Left lung (tissue), 10 donors: ENCODE measurements around the gene CEPT1. TPM values are rescaled to one million over a fixed set of nuclear protein-coding genes. Genes with fewer than 3 reads are reported as not detected.

ENCODE experiments used
- ATAC-seq: fragments of 200-7000 bp; cut with Tn5 transposase; one replicate; pipeline ENCODE4 v1.9.1; 2020; ENCODE audit warnings: moderate library complexity
- DNase-seq, 4 donors: peaks; one replicate each; pipeline ENCODE4 v3.0.0-alpha.2; 2013 to 2020
- H3K27ac ChIP-seq, 2 donors: fragments of 200-600 bp; sonication (generic) in 1 of 2; one replicate each; pipeline versions ENCODE4 v1.5.0 to v1.8.0; 2020 to 2021
- H3K27me3 ChIP-seq, 2 donors: fragments of 200-600 bp; sonication (generic) in 1 of 2; one replicate each; pipeline versions ENCODE4 v1.5.0 to v1.8.0; 2020 to 2021
- H3K36me3 ChIP-seq, 2 donors: fragments of 200-600 bp; sonication (generic) in 1 of 2; one replicate each; pipeline versions ENCODE4 v1.5.0 to v1.8.0; 2020 to 2021
- H3K4me1 ChIP-seq, 2 donors: fragments of 200-600 bp; one replicate each; pipeline ENCODE4 v1.8.0; 2021
- H3K4me3 ChIP-seq, 2 donors: fragments of 200-600 bp; sonication (generic) in 1 of 2; one replicate each; pipeline versions ENCODE4 v1.5.0 to v1.8.0; 2020 to 2021; ENCODE audit warnings: mild to moderate bottlenecking in 1 of 2
- H3K9me3 ChIP-seq, 2 donors: fragments of 200-600 bp; sonication (generic) in 1 of 2; one replicate each; pipeline versions ENCODE4 v1.5.0 to v1.8.0; 2020 to 2021
- intact Hi-C, 2 donors: fragments of 100-400 bp; cut with DNase I; formaldehyde crosslinking; loops; one replicate each; pipeline versions ENCODE4 v1.11.2 to v1.14.2; 2022
- polyA plus RNA-seq, 6 donors: library from polyadenylated mRNA; unstranded; fragments of 120-200 nt; gene quantifications; one replicate each; pipeline ENCODE4 v1.2.1, GENCODE V29; 2013; ENCODE audit not compliant: insufficient read length in 6 of 6
- total RNA-seq, 2 donors: library from RNA; stranded (reverse); fragmentation: NEBNext Ultra II Directional; extraction: Animal tissue kit (Norgen Biotek cat#: 25700); gene quantifications; one replicate each; pipeline ENCODE4 v1.2.1, GENCODE V29; 2021
- TF ChIP-seq, protein P1 (sequence below), 2 donors: fragments of 200-600 bp; sonication (generic) in 1 of 2; IDR thresholded peaks; one replicate each; pipeline versions ENCODE4 v1.5.0 to v1.8.0; 2021; ENCODE audit warnings: antibody characterized with exemption in 2 of 2
- donor health status: DM: no; HTN: yes; CAD: no.
- donor health status: DM: no; HTN: no; CAD: no.

Gene CEPT1
- total and polyA plus RNA-seq, 8 donors = 40.4 to 66.3 (median 55.5) TPM

GRCh38 chr1:111154021-111154999 is 14.3 kb downstream of the CEPT1 start:
- intact Hi-C loops = no loop called here
- no peak for ATAC-seq
- H3K36me3 ChIP-seq = peaks cover 0 to 65% of the 10 kb centered on the region in 2 donors
- no peaks in the 10 kb centered on the region for H3K27me3 ChIP-seq
- TF ChIP-seq, protein P1, sequence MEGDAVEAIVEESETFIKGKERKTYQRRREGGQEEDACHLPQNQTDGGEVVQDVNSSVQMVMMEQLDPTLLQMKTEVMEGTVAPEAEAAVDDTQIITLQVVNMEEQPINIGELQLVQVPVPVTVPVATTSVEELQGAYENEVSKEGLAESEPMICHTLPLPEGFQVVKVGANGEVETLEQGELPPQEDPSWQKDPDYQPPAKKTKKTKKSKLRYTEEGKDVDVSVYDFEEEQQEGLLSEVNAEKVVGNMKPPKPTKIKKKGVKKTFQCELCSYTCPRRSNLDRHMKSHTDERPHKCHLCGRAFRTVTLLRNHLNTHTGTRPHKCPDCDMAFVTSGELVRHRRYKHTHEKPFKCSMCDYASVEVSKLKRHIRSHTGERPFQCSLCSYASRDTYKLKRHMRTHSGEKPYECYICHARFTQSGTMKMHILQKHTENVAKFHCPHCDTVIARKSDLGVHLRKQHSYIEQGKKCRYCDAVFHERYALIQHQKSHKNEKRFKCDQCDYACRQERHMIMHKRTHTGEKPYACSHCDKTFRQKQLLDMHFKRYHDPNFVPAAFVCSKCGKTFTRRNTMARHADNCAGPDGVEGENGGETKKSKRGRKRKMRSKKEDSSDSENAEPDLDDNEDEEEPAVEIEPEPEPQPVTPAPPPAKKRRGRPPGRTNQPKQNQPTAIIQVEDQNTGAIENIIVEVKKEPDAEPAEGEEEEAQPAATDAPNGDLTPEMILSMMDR (IDR thresholded peaks at IDR 0.05) = no peak
- no peak overlapping the region for H3K4me3 ChIP-seq
- DNase-seq = no peak
- H3K4me1 ChIP-seq = peaks cover 0 to 33% of the 10 kb centered on the region in 2 donors
- no peaks in the 10 kb centered on the region for H3K9me3 ChIP-seq
- H3K27ac ChIP-seq = no peak overlapping the region

DNA sequence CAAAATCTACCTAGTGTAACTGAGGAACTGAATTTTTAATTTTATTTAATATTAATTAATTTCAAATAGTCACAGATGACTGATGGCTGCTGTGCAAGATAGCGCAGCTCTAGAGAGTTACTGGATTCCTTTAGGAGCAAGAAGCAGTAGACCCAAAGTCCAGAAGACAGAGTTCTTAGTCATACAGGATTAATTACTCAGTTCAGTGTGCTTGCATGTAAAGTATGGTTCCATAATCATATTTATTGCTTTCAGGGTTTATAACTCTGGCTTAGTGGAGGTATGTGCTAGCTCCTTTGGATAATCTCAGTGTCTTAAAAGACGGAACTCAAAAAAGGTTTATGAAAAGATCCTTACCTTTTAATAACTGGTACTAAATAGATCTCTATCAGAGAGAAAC is 17.4 kb downstream of the CEPT1 start:
- ATAC-seq = no peak
- intact Hi-C loops = no loop called here
- TF ChIP-seq, protein P1 (IDR thresholded peaks at IDR 0.05) = no peak

DNA sequence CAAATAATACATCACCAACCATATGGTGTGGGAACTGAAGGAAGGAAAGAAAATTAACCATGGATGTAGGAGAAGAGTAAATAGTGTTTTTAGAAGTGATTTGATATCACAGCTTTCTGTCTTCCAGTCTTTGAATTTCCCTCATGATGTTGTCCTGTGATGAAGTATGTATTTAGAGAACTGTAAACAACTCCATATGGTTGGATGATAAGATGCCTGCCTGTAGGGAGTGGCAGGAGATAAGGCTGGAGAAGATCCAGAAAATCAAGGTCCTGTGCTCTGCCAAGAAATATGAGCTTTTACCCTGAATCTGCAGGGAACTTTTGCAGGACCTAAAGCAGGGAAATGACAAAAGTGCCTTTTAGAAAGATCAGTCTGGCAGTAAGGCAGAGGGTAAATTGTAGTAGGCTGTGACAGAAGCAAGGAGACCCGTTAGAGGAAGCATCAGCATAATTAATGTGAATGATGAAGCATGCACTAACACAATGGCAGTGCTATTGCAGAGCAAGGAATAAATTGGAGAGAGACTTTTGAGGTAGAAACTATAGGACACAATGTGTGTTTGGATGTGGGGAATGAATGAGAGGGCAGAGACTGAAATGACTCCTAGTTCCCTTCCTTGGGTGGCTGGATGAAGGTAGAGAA is 21.9 kb downstream of the CEPT1 start:
- Histone ChIP-seq H3K9me3 (no peaks in the 10 kb centered on the region), H3K27ac (no peak overlapping the region), H3K4me3 (no peak overlapping the region), H3K27me3 (no peaks in the 10 kb centered on the region), H3K36me3 (peaks cover 0 to 67% of the 10 kb centered on the region in 2 donors), H3K4me1 (peaks cover 0 to 11% of the 10 kb centered on the region in 2 donors)
- DNase-seq (no peak), ATAC-seq (no peak)
- intact Hi-C loops = no loop called here
- TF ChIP-seq, protein P1 (IDR thresholded peaks at IDR 0.05) = no peak

More for the DNA sequence above, 17.4 kb downstream of the CEPT1 start:
- H3K4me1 ChIP-seq = peaks cover 0 to 19% of the 10 kb centered on the region in 2 donors
- no peak for DNase-seq
- H3K27me3 ChIP-seq = no peaks in the 10 kb centered on the region
- no peak overlapping the region for H3K27ac ChIP-seq
- no peaks in the 10 kb centered on the region for H3K9me3 ChIP-seq
- H3K4me3 ChIP-seq = no peak overlapping the region
- peaks cover 0 to 69% of the 10 kb centered on the region in 2 donors for H3K36me3 ChIP-seq

DNA sequence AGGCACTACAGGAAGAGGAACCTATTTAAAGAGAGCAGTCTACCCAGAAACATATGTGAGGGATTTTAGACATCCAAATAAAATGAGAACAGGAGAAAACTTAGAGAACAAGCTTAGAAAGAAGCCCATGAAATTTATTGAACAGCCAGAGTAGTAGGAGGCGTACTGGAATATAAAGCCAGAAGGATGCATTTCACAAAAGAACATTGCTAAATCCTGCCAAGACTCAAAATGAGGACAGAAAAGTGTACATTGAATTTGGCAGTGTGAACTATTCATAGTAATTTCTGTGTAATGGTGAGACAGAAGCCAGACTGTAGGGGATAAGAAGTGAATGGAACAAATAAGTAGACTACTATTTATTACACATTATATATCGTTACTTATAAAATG is 22.5 kb downstream of the CEPT1 start:
- H3K27ac ChIP-seq = no peak overlapping the region
- H3K36me3 ChIP-seq = peaks cover 0 to 69% of the 10 kb centered on the region in 2 donors
- no peaks in the 10 kb centered on the region for H3K27me3 ChIP-seq
- ATAC-seq (no peak), DNase-seq (no peak)
- TF ChIP-seq, protein P1 (IDR thresholded peaks at IDR 0.05) = no peak
- H3K4me1 ChIP-seq = peaks cover 0 to 11% of the 10 kb centered on the region in 2 donors
- intact Hi-C loops = no loop called here
- H3K4me3 ChIP-seq = no peak overlapping the region
- no peaks in the 10 kb centered on the region for H3K9me3 ChIP-seq

- no peaks in the 10 kb centered on the region for H3K9me3 ChIP-seq
Measured at GRCh38 chr1:111163363-111163762, 23.3 kb downstream of the CEPT1 start.

More at GRCh38 chr1:111163363-111163762, 23.3 kb downstream of the CEPT1 start:
- Histone ChIP-seq H3K27me3 (no peaks in the 10 kb centered on the region), H3K4me3 (no peak overlapping the region), H3K4me1 (peaks cover 0 to 11% of the 10 kb centered on the region in 2 donors), H3K27ac (no peak overlapping the region), H3K36me3 (peaks cover 0 to 70% of the 10 kb centered on the region in 2 donors)
- DNase-seq (no peak), ATAC-seq (no peak)
- TF ChIP-seq, protein P1 (IDR thresholded peaks at IDR 0.05) = no peak
- intact Hi-C loops = no loop called here
